ENCODE data around the gene SMCO4. TPM values are rescaled to one million over a fixed set of nuclear protein-coding genes. Genes with fewer than 3 reads are reported as not detected.

The SMCO4 gene
- total RNA-seq, 1 experiment from 2014 or later = 4.2 TPM

DNA sequence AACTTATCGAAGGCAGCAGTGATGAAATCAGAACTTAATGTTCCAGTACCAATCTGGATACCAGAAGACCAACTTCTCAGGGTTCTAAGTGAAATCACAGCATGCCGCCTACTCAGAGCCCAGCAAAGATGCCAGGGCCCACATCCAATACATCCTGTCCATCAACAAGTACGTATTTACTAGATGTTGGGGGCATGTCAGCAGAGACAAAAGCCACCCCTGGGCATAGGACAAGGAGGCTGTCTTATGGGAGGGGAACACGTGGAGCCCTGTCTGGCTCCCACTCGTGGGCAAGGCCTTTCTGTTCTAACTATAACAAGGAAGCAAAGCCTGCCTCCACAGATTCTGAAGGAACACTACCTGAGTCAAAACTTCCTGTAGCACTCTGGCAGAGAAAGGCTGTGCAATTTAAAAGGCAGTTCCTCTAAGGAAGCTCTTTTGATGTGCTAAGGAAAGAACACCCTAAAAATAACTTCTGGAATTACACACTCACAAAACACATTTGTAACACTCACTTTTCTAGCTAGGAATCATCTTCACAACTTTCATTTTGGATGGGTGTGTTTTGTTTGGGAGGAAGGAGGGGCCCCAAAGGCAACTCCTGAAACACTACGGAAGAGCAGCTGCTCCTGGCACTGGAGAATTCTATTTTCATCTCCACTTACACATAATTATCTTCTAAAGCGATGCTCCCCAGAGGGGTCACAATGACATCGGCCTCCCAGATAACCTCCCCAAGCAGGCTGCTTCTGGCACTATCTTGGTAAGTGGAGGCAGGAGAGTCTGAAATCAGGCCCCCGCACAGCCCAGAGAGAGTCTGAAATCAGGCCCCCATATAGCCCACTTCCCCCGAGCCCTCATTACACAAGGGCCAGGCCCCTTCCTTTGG, 14.2 kb downstream of the SMCO4 start:
- no peak for DNase-seq (ENCODE audit: low read depth)

DNA sequence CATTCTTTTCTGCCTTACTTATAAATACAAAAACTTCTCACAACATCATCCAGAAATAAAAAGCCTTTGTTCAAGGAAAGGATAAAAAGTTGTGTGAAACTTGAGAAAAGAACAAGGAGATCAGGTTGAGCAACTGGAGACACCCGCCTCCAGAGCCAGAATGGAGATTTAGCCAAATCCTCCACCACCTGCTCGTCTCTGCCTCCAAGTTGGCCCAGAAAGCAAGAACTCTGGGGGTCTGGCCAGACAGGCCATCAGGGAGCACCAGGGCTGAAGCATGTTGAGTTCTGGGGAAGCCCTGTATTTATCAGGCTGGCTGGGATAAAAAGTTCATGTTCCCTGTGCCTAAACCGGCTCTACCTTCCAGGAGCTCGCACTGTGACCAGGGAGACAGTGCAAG, 14.9 kb downstream of the SMCO4 start:
- DNase-seq (ENCODE audit: low read depth) = no peak

DNA sequence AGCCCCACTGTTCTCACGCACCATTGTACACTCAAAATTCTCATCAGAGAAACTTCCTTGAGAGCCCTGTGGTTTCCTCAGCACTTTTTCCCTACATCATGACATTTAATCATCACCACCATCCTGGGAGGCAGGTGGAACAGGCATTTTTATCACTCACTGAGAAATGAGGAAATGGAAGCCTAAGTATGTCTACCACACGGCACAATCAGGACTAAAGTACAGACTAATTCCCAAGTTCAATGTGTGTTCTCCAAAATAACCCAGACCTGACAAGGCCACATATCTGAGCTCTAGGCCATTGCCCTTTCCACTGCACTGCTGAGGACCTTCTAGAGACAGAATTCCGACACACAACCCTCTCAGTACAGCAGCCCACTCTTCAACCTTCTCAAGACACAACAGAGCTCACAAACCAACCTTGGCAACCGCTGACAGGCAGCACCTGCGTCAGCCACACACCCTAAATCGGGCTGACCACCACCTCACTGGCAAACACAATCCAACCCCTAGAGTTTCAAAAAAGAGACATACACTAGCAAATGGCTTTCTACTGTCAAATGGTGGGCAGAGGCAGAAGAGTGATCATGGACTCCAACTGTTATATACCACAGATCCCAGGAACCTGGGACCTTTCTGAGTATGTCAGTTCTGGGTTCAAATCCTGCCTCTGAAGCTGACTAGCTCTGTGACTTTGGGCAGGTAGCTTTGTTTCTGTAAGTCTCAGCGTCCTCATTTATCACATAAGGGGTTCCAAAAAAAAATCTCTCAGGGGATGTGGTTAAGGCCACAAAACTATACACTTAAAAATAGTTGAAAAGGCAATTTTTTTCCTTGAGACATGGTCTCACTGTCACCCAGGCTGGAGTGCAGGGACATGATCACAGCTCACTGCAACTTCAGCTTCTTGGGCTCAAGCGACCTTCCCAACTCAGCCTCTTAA, 16.3 kb downstream of the SMCO4 start:
- DNase-seq (ENCODE audit: low read depth) = no peak

DNA sequence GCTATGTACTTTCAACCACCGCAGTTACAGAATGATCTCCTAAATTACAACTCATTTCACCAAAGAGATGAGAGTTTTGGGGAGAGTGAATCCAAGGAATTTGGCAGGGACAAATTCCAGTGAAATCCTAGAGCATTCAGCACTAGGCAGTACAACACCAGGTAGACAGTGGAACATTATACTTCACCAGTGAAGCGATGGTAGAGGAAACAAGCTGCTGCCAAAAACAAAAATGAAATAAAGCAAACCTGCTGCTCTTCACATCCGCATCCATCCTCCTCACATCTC, 16.9 kb downstream of the SMCO4 start:
- no peak for DNase-seq (ENCODE audit: low read depth)

DNA sequence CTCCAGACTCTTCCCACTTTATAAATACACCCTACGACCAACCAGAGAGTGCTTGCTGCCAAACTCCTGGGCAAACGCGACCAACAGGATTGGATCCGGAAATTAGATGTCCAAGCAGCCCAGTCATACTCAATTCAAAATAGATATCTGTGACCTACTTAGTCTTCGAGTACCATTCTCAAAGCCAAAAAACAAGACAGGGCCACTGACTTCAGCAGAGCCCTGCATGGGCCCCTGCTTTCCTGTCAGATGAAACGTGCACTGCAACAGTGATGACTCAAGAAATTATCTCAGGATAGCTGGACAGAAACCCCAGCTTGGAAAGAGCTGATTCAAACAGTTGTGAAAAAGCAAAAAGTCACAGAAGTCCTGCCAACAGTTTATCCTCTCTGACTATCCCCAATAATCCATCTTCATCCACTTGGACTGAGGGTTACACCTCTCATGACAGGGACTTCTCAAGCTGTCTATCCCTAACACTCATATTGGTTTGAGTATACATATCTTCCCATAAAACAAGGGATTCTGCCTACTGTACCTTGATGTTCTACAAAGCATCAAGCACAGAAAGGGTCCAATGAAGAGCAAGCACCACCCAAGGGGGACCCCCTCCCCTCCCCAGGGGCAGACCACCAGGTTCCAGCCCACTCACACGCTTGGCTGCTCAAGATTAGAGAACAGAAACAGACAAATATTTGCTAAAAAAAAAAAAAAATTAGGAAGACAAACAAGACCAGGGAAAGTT, 17.4 kb downstream of the SMCO4 start:
- DNase-seq (ENCODE audit: low read depth) = peak; percentile 20

DNA sequence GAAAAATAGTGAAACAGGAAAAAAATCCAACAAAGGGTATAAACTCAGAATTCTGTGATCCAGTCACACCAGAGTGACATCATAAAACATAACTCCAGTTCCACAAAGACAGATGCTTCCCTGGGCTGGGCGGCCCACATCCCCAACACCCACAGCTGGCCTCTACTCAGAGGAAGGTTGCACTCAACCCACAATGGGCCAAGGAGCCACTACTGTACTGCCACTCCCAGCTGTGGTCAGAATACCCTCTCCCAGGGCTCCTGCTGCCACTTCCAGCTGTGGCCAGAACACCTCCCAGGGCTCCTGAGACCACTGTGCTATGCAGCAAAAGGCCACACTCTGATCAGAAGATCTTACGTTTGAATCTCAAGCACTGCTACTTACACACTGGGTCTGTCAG, 18.3 kb downstream of the SMCO4 start:
- no peak for DNase-seq (ENCODE audit: low read depth)

DNA sequence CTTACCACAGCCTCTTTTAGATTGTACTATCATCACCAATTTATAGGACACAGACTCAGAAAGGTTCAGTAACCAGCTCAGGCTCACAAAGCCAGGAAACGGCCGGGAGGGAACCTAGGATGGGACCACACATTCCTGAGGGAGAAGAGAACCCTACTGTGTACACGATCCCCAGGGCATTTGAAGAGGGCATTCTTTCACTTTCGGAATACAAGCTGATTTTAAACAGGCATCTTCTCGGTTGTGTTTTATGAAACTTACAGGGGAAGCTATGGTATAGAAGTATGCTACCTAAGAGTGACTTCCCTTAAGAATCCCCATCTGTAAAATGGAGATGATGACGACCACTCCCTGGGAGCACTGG, 19.0 kb downstream of the SMCO4 start:
- peak; percentile 56 for DNase-seq (ENCODE audit: low read depth)

DNA sequence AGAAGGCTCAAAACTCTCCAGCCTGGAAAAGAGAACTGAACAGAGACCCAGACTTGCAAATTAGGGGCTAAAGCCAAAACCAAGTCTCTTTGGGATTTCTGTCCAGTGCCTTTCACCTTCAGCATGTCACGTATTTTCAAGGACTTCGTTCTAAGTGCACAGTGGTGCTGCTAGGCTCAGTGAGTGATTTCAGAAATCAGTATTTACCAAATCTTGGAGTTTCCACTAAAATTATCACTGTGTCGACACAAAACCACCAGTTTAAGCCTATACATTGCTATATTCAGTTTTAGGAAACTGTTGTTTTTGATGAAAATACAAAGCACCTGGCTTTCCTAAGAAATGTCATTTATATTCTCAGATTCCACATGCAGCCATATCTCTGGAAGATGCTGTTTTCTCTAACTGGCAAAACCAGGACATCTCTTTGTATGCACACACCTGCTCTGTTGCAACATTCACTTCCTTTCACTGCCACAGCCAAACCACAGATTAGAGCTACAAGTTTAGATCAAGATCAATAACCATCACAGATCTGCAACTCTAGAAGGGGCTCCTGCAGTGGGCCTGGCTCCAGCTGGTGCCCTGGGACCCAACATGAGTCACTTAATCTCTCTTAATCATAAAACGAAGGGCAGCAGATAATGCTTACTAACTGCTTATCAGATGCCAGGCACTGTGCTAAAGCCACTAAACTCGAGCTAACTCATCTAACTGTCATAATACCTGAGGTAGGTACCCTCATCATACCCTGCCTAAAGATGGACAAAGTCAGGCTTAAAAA, 22.3 kb downstream of the SMCO4 start:
- DNase-seq (ENCODE audit: low read depth) = no peak

DNA sequence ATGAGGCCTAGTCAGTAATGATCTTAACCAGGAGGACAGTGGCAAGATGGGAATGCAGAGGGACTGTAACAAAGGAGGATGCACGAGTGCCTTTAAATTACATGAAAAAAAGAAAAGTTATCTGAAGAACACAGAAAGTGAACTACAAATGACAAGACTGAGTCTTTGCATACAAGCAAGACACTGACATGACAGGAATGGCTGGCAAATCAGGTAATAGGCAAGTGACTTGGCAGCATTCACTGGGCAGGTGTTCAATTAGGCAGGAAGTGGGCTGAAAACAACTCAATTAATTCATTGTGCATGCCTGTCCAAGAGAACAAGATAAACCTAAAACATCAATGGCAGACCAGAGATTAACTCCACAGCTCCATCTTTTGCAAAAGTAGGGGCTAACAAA, 24.0 kb downstream of the SMCO4 start:
- DNase-seq (ENCODE audit: low read depth) = no peak

DNA sequence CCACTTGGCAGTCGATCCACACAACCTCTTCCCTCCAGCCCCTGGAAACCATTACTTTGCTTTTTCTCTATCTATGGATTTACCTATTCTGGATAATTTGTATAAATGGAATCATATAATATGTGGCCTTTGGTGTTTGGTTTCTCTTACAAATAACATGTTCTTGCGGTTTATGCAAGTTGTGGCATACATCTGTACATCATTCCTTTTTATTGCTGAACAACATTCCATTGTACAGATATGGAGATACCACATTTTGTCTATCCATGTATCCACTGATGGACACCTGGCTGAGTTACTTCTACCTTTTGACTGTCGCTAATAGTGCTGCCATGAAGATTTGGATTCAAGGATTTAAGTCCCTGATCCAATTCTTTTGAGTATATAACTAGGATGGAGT, 25.1 kb downstream of the SMCO4 start:
- DNase-seq (ENCODE audit: low read depth) = no peak

DNA sequence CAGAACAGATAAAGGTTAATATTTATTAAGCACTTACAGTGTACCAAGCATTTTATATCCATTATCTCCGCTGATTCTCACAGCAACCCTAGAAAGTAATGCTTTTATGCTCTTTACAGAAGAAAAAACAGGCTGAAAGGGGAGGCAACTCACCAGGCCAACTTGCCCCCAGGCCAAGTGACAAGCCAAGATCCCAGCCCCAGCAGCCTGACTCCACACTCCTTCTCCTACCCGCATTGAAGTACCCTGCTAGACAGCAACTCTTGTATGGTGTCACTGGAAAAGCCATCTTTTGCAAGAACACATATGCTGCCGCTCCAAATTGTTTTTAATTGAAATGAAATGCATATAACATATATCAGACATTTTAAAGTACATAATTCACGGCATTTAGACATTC, 25.6 kb downstream of the SMCO4 start:
- DNase-seq (ENCODE audit: low read depth) = no peak

DNA sequence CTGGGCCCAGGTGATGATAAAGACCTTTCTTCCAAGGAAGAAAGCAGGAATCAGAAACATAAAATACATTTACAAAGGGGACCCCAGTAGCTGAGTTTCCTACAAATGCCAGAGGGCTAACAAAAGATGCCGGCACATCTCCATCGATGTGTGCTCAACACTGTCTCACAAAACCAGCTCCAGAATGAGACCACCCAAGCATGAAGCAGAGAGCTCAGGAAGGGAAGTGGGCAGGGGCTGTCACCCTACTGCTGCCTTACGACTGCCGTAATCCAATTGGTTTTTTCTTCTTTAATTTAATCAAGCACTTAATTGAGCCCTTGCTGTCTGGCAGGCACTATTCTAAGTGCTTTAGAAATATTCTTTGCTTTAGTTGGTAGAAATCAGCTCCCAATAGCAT, 26.1 kb downstream of the SMCO4 start:
- DNase-seq (ENCODE audit: low read depth) = no peak

DNA sequence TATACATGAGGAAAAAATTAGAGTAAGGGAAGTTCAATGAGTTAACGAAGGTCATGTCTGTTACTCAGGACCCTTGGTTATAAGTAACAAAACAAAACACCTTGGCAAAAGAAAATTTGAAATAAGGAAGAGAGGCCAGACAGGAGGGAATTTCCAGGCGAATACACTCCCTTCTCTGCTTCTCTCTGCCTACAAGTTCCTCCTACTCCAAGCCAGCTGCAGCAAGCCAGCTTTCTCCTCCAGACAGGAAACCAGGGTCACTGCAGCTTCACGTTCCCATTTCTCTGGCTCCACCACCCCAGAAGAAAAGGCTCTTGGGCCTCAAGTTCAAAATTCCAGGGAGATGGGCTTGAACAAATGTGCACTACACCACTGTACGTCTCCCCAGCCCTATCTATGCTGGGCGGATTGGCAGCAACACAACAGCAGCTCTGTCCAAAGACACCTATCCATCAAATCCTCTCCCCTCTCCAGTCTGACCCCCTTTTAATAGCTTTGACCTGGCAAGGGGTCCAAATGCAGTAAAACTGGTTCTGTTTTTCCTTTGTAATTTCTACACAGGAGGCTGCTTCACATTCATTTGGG, 27.7 kb downstream of the SMCO4 start:
- no peak for DNase-seq (ENCODE audit: low read depth)

DNA sequence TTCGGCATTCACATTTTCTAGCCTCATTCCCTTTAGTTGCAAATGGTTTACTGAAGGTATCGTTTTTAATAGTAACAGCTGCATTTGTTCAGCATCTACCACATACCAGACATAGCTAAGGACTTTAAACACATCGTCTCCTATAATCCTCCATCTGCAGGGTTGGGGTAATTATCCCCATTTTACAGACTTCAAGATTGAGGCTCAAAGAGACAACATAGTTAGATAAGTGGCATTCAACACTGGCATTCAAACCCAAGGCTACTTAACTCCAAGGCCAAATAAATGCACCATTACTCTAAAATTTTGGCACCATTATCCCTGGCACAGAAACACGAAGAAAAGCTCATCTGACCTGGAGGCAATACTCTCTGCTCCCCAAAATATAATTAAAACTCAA, 28.5 kb downstream of the SMCO4 start:
- no peak for DNase-seq (ENCODE audit: low read depth)

DNA sequence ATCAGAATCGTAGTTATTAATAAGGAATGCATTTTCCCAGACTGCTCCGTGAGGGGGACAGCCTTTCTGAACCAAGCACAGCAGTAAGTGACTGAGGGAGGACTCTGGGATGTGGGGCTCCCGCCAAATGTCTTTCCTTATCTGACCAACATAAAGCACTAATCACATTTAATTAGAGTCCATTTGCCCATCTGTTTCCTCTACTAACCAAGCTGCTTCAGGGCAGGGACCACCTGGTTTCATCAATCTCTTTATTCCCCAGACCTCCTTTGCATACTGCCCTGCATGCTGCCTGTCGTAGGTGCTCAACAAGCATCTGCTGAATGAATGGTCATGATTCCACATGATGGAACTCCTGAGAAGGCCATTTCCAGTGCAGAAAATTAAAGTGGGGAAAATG, 29.4 kb downstream of the SMCO4 start:
- DNase-seq (ENCODE audit: low read depth) = no peak

DNA sequence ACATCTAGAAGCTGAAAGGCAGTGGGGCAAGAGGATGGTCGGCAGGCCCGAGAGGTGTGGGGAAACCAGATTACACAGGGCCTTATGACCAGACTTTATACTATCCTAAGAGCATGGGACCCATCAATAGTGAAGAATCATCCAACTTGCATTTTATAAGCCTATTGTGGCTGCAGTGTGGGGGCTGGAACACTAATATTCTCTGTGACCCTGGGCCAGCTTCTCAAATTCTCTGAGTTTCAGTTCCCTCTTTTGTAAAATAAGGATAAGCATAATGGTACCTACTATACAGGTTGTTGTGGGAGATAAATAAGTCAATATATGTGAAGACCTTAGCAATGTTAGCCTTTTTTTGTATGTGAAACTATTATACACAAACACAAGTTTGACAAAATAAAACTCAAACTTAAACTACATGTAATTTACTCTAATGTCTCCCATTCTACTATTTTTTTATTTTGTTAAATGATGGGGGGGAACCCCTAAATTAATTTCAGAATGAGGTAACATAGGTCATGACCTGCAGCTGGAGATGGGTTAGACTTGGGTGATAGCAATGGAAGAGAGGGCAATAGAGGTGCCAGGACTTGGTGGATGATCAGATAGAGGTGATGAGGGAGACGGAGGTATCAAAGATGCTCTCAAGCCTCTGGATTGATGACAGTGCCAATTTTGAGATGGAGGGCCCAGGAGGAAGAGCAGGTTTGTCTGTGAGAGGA, 30.1 kb downstream of the SMCO4 start:
- DNase-seq (ENCODE audit: low read depth) = no peak

DNA sequence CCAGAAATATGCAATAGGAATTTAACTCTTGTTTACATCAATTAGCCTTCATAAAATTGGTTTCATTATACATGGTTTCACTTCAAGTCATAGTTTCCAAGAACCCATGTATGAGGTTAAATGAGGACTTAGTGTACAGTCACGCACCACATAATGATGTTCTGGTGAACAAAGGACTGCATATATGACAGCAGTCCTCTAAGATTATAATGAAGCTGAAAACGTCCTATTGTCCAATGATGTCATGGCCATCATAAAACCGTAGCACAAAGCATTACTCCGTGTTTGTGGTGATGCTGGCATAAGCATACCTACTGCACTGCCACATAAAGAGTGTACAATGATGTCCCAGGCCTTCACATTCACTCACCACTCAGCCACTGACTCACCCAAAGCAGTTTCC, 31.1 kb downstream of the SMCO4 start:
- DNase-seq (ENCODE audit: low read depth) = no peak

DNA sequence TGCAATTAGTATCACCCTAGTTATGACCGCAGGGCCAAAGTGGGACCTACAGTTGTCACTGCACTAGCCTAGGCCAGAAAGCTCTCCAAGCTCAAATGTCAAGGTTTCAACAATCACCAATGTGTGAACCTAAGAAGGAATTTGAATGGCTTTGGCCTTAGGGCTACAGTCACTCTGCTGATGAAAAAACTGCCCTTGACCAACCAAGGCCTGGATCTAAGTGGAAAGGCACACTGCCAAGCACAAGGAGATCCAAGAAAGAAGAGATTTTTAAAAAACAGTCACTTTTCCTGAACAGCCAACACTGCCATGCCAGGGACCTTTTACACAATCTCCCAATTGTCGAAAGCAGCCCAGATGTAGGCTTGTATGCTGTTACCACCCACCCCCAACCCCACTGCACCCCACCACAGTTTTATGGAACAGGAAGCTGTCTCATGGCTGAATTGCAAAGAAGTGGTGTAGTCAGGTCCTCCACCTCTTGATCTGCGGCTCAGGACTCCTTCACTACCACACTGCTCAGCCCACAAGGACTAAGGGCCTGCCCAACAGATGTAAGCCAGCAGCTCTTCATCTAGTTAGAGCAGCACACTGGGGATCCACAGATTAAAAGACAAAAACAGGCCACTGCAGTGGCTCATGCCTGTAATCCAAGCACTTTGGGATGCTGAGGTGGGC, 32.9 kb downstream of the SMCO4 start:
- no peak for DNase-seq (ENCODE audit: low read depth)

DNA sequence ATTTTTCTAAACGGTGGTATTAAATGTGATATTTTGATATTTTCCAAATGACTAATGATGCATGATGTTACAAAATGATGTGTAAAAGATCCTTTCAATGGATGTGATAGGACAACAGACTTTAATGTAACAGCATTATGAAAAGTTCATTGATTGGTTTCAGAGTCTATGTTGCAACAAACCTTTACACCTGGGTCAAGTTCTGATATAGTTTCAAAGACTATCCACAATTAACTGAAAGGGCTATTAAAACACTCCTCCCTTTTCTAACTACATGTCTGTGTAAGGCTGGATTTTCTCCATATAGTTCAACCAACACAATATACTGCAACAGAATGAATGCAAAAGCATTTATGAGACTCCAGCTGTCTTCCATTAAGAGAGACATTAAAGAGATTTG, 35.7 kb downstream of the SMCO4 start:
- DNase-seq (ENCODE audit: low read depth) = no peak

DNA sequence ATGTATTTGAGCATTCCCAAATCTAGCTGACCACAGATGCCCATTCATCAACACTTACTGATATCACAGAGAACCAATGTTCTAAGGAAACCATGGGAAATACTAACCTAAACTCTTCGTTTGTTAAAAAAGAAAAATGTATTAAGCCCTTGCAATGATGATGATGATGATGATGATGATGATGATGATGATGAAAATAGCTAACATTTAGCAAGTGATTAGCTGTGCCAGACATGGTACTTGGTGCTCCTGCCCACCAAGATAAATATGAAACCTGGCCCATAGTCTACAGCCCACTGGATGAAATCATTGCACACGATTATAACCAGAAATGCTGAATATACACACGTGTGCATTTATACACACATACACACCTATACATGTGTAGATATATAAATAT, 37.5 kb downstream of the SMCO4 start:
- DNase-seq (ENCODE audit: low read depth) = no peak

Measured in RPMI7951 (cell line).